ENCODE results near the gene SEPSECS.

The SEPSECS gene

GRCh38 chr4:25100710-25101109, 59.5 kb downstream of the SEPSECS start:
- H3K9me3 ChIP-seq (ENCODE audit: control insufficient read depth, low read length), result peaks cover 5% of the 10 kb centered on the region
- H2BK5ac ChIP-seq (ENCODE audit: low read depth, low read length, poor library complexity, severe bottlenecking), result no peak overlapping the region
- peaks cover 9 to 18% of the 10 kb centered on the region in 2 experiments for H3K27me3 ChIP-seq (ENCODE audit: control insufficient read depth in 1 of 2, insufficient read depth in 1 of 2, low read length in 2 of 2)
- no peak overlapping the region for H2AK5ac ChIP-seq (ENCODE audit: low read length, severe bottlenecking)
- no peak overlapping the region for H3K27ac ChIP-seq (ENCODE audit: low read length, poor library complexity, severe bottlenecking)
- DNase-seq, result no peak
- H2AFZ ChIP-seq (ENCODE audit: low read depth, low read length), result no peak overlapping the region
- no peak overlapping the region for H3K18ac ChIP-seq (ENCODE audit: low read depth in 1 of 2, low read length in 2 of 2)
- H3K23ac ChIP-seq (ENCODE audit: low read length in 2 of 2), result no peak overlapping the region
- no peak overlapping the region for H2BK15ac ChIP-seq (ENCODE audit: low read depth, poor library complexity, severe bottlenecking)
- H2BK120ac ChIP-seq (ENCODE audit: low read depth, low read length), result no peak overlapping the region
- H3K14ac ChIP-seq (ENCODE audit: low read length in 2 of 2), result no peak overlapping the region
- no peak overlapping the region for H3K4ac ChIP-seq (ENCODE audit: low read depth in 1 of 2, low read length in 2 of 2)
- no peaks in the 10 kb centered on the region for H3K79me1 ChIP-seq (replicated peaks; ENCODE audit: low read length, poor library complexity, severe bottlenecking)
- no peak overlapping the region for H3K4me2 ChIP-seq (ENCODE audit: low read length, poor library complexity, severe bottlenecking)
- no peak overlapping the region for H2BK12ac ChIP-seq (ENCODE audit: low read length in 2 of 2)
- H4K8ac ChIP-seq (ENCODE audit: low read length), result no peak overlapping the region
- no peaks in the 10 kb centered on the region for H3K36me3 ChIP-seq (ENCODE audit: control insufficient read depth in 1 of 2, insufficient read depth in 2 of 2, low read depth in 1 of 2, low read length in 2 of 2)
- H3K4me1 ChIP-seq (ENCODE audit: control insufficient read depth, insufficient read depth, low read depth, low read length), result no peaks in the 10 kb centered on the region
- H3K4me3 ChIP-seq (ENCODE audit: insufficient read depth in 1 of 2, low read depth in 1 of 2, low read length in 2 of 2), result no peak overlapping the region
- no peak overlapping the region for H3K9ac ChIP-seq (ENCODE audit: low read length)
- no peak overlapping the region for H4K91ac ChIP-seq (ENCODE audit: low read length)

- Histone ChIP-seq H3K14ac (ENCODE audit: low read length in 2 of 2) (no peak overlapping the region), H3K4ac (ENCODE audit: low read depth in 1 of 2, low read length in 2 of 2) (no peak overlapping the region), H3K4me1 (ENCODE audit: control insufficient read depth, insufficient read depth, low read depth, low read length) (no peaks in the 10 kb centered on the region), H3K23ac (ENCODE audit: low read length in 2 of 2) (no peak overlapping the region), H2BK12ac (ENCODE audit: low read length in 2 of 2) (no peak overlapping the region), H3K27ac (ENCODE audit: low read length, poor library complexity, severe bottlenecking) (no peak overlapping the region), H3K27me3 (ENCODE audit: control insufficient read depth in 1 of 2, insufficient read depth in 1 of 2, low read length in 2 of 2) (peaks cover 8 to 12% of the 10 kb centered on the region in 2 experiments), H3K4me2 (ENCODE audit: low read length, poor library complexity, severe bottlenecking) (no peak overlapping the region), H3K36me3 (ENCODE audit: control insufficient read depth in 1 of 2, insufficient read depth in 2 of 2, low read depth in 1 of 2, low read length in 2 of 2) (no peaks in the 10 kb centered on the region), H3K18ac (ENCODE audit: low read depth in 1 of 2, low read length in 2 of 2) (no peak overlapping the region), H3K9me3 (ENCODE audit: control insufficient read depth, low read length) (peaks cover 5% of the 10 kb centered on the region), H2BK5ac (ENCODE audit: low read depth, low read length, poor library complexity, severe bottlenecking) (no peak overlapping the region), H3K9ac (ENCODE audit: low read length) (peak overlapping the region; percentile 38), H2BK15ac (ENCODE audit: low read depth, poor library complexity, severe bottlenecking) (no peak overlapping the region), H4K8ac (ENCODE audit: low read length) (no peak overlapping the region), H2BK120ac (ENCODE audit: low read depth, low read length) (no peak overlapping the region), H4K91ac (ENCODE audit: low read length) (no peak overlapping the region), H3K4me3 (ENCODE audit: insufficient read depth in 1 of 2, low read depth in 1 of 2, low read length in 2 of 2) (peak overlapping the region in 1 of 2 experiments; percentile 28), H2AFZ (ENCODE audit: low read depth, low read length) (no peak overlapping the region), H3K79me1 (replicated peaks; ENCODE audit: low read length, poor library complexity, severe bottlenecking) (no peaks in the 10 kb centered on the region), H2AK5ac (ENCODE audit: low read length, severe bottlenecking) (no peak overlapping the region)
- DNase-seq, result no peak
- 69% methylated on average over 4 of the region's 4 CpGs for WGBS
Observed at GRCh38 chr4:25100021-25100555, 60.2 kb downstream of the SEPSECS start.

- Histone ChIP-seq H3K4me1 (ENCODE audit: control insufficient read depth, insufficient read depth, low read depth, low read length) (no peaks in the 10 kb centered on the region), H2AK5ac (ENCODE audit: low read length, severe bottlenecking) (no peak overlapping the region), H2AFZ (ENCODE audit: low read depth, low read length) (no peak overlapping the region), H3K36me3 (ENCODE audit: control insufficient read depth in 1 of 2, insufficient read depth in 2 of 2, low read depth in 1 of 2, low read length in 2 of 2) (no peaks in the 10 kb centered on the region), H2BK120ac (ENCODE audit: low read depth, low read length) (no peak overlapping the region), H3K79me1 (replicated peaks; ENCODE audit: low read length, poor library complexity, severe bottlenecking) (no peaks in the 10 kb centered on the region), H3K4me3 (ENCODE audit: insufficient read depth in 1 of 2, low read depth in 1 of 2, low read length in 2 of 2) (peak overlapping the region in 1 of 2 experiments; percentile 28), H4K91ac (ENCODE audit: low read length) (no peak overlapping the region), H3K27me3 (ENCODE audit: control insufficient read depth in 1 of 2, insufficient read depth in 1 of 2, low read length in 2 of 2) (peaks cover 4% of the 10 kb centered on the region in 2 experiments), H2BK5ac (ENCODE audit: low read depth, low read length, poor library complexity, severe bottlenecking) (no peak overlapping the region), H3K9me3 (ENCODE audit: control insufficient read depth, low read length) (peaks cover 5% of the 10 kb centered on the region), H3K27ac (ENCODE audit: low read length, poor library complexity, severe bottlenecking) (no peak overlapping the region), H2BK12ac (ENCODE audit: low read length in 2 of 2) (no peak overlapping the region), H3K4ac (ENCODE audit: low read depth in 1 of 2, low read length in 2 of 2) (no peak overlapping the region), H3K18ac (ENCODE audit: low read depth in 1 of 2, low read length in 2 of 2) (no peak overlapping the region), H2BK15ac (ENCODE audit: low read depth, poor library complexity, severe bottlenecking) (no peak overlapping the region), H4K8ac (ENCODE audit: low read length) (no peak overlapping the region), H3K23ac (ENCODE audit: low read length in 2 of 2) (no peak overlapping the region), H3K14ac (ENCODE audit: low read length in 2 of 2) (no peak overlapping the region), H3K4me2 (ENCODE audit: low read length, poor library complexity, severe bottlenecking) (no peak overlapping the region), H3K9ac (ENCODE audit: low read length) (peak overlapping the region; percentile 1)
- no peak for DNase-seq
- WGBS, result 71% methylated on average over 10 of the region's 10 CpGs
Observed at GRCh38 chr4:25098964-25099891, 61.0 kb downstream of the SEPSECS start.

- no peak overlapping the region for H2AK5ac ChIP-seq (ENCODE audit: low read length, severe bottlenecking)
- no peak overlapping the region for H3K4me2 ChIP-seq (ENCODE audit: low read length, poor library complexity, severe bottlenecking)
- H3K4me3 ChIP-seq (ENCODE audit: insufficient read depth in 1 of 2, low read depth in 1 of 2, low read length in 2 of 2), result no peak overlapping the region
- H3K9me3 ChIP-seq (ENCODE audit: control insufficient read depth, low read length), result peaks cover 15% of the 10 kb centered on the region
- no peak for DNase-seq
- H2BK120ac ChIP-seq (ENCODE audit: low read depth, low read length), result no peak overlapping the region
- H2BK12ac ChIP-seq (ENCODE audit: low read length in 2 of 2), result no peak overlapping the region
- no peak overlapping the region for H2BK15ac ChIP-seq (ENCODE audit: low read depth, poor library complexity, severe bottlenecking)
- H3K4ac ChIP-seq (ENCODE audit: low read depth in 1 of 2, low read length in 2 of 2), result no peak overlapping the region
- no peaks in the 10 kb centered on the region for H3K4me1 ChIP-seq (ENCODE audit: control insufficient read depth, insufficient read depth, low read depth, low read length)
- H2AFZ ChIP-seq (ENCODE audit: low read depth, low read length), result no peak overlapping the region
- no peak overlapping the region for H3K23ac ChIP-seq (ENCODE audit: low read length in 2 of 2)
- no peak overlapping the region for H2BK5ac ChIP-seq (ENCODE audit: low read depth, low read length, poor library complexity, severe bottlenecking)
- no peak overlapping the region for H3K9ac ChIP-seq (ENCODE audit: low read length)
- no peak overlapping the region for H4K91ac ChIP-seq (ENCODE audit: low read length)
- no peak overlapping the region for H3K27ac ChIP-seq (ENCODE audit: low read length, poor library complexity, severe bottlenecking)
- no peak overlapping the region for H3K14ac ChIP-seq (ENCODE audit: low read length in 2 of 2)
- H3K79me1 ChIP-seq (replicated peaks; ENCODE audit: low read length, poor library complexity, severe bottlenecking), result no peaks in the 10 kb centered on the region
- no peak overlapping the region for H3K18ac ChIP-seq (ENCODE audit: low read depth in 1 of 2, low read length in 2 of 2)
- H3K36me3 ChIP-seq (ENCODE audit: control insufficient read depth in 1 of 2, insufficient read depth in 2 of 2, low read depth in 1 of 2, low read length in 2 of 2), result no peaks in the 10 kb centered on the region
- H4K8ac ChIP-seq (ENCODE audit: low read length), result no peak overlapping the region
- WGBS, result 90% methylated on average over 10 of the region's 11 CpGs
- peaks cover 3 to 4% of the 10 kb centered on the region in 2 experiments for H3K27me3 ChIP-seq (ENCODE audit: control insufficient read depth in 1 of 2, insufficient read depth in 1 of 2, low read length in 2 of 2)
Observed at GRCh38 chr4:25096981-25097443, 63.2 kb downstream of the SEPSECS start.
